IgD-negative memory B cell (primary cell): ENCODE data around the gene NMNAT2. TPM values are rescaled to one million over a fixed set of nuclear protein-coding genes. Genes with fewer than 3 reads are reported as not detected.
"Not testable (repeated sequence)": the region's sequence is repeated elsewhere in the genome, so short reads cannot be mapped to it uniquely, and the experiment has no call there.

Experiments used
- H3K27ac Mint-ChIP-seq, 3 donors: one replicate each; pipeline ENCODE4 v1.8.0; 2020 to 2022; ENCODE audit warnings: mild to moderate bottlenecking in 3 of 3, mixed read lengths in 3 of 3, moderate library complexity in 1 of 3
- H3K27me3 Mint-ChIP-seq: one replicate; pipeline ENCODE4 v1.8.0; 2021; ENCODE audit warnings: mixed read lengths
- H3K36me3 Mint-ChIP-seq: one replicate; pipeline ENCODE4 v1.8.0; 2020; ENCODE audit warnings: mild to moderate bottlenecking, mixed read lengths
- H3K4me1 Mint-ChIP-seq, 3 donors: one replicate each; pipeline ENCODE4 v1.8.0; 2020 to 2022; ENCODE audit warnings: mixed read lengths in 3 of 3, mild to moderate bottlenecking in 1 of 3
- H3K4me3 Mint-ChIP-seq, 4 donors: one replicate each; pipeline ENCODE4 v1.8.0; 2020 to 2022; ENCODE audit warnings: mild to moderate bottlenecking in 4 of 4, mixed read lengths in 4 of 4, moderate library complexity in 3 of 4
- H3K9me3 Mint-ChIP-seq, 3 donors: one replicate each; pipeline ENCODE4 v1.8.0; 2020 to 2021; ENCODE audit warnings: mixed read lengths in 3 of 3, mild to moderate bottlenecking in 1 of 3
- polyA plus RNA-seq: library from polyadenylated mRNA; unstranded; fragments of 300-500 nt; fragmentation: Illumina TruSeq; gene quantifications from one replicate; pipeline ENCODE4 v1.2.3, GENCODE V29; 2021

Gene NMNAT2
- polyA plus RNA-seq, 1 donor from 2014 or later: not detected

DNA sequence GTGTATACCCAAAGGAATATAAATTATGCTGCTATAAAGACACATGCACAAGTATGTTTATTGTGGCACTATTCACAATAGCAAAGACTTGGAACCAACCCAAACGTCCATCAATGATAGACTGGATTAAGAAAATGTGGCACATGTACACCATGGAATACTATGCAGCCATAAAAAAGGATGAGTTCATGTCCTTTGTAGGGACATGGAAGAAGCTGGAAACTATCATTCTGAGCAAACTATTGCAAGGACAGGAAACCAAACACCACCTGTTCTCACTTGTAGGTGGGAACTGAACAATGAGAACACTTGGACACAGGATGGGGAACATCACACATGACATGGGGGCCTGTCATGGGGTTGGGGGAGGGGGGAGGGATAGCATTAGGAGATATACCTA, 16.6 kb downstream of the NMNAT2 start:
- peaks cover 18% of the 10 kb centered on the region for H3K27me3 Mint-ChIP-seq
- not testable (repeated sequence) for H3K4me1 Mint-ChIP-seq, H3K36me3 Mint-ChIP-seq, H3K9me3 Mint-ChIP-seq, H3K27ac Mint-ChIP-seq, H3K4me3 Mint-ChIP-seq

- no peaks in the 10 kb centered on the region for H3K36me3 Mint-ChIP-seq
- no peaks in the 10 kb centered on the region for H3K4me1 Mint-ChIP-seq
- peaks cover 15% of the 10 kb centered on the region for H3K27me3 Mint-ChIP-seq
- H3K9me3 Mint-ChIP-seq: peaks cover 0 to 3% (median 0%) of the 10 kb centered on the region in 3 donors
- no peak overlapping the region for H3K27ac Mint-ChIP-seq
- no peak overlapping the region for H3K4me3 Mint-ChIP-seq
Measured at GRCh38 chr1:183394435-183394834, 23.7 kb downstream of the NMNAT2 start.

GRCh38 chr1:183391863-183392262, 26.3 kb downstream of the NMNAT2 start:
- H3K4me3 Mint-ChIP-seq: no peak overlapping the region
- H3K9me3 Mint-ChIP-seq: peaks cover 0 to 3% (median 0%) of the 10 kb centered on the region in 3 donors
- H3K36me3 Mint-ChIP-seq: no peaks in the 10 kb centered on the region
- no peak overlapping the region for H3K27ac Mint-ChIP-seq
- H3K4me1 Mint-ChIP-seq: no peaks in the 10 kb centered on the region
- peaks cover 19% of the 10 kb centered on the region for H3K27me3 Mint-ChIP-seq

GRCh38 chr1:183390561-183390960, 27.6 kb downstream of the NMNAT2 start:
- no peaks in the 10 kb centered on the region for H3K36me3 Mint-ChIP-seq
- H3K4me1 Mint-ChIP-seq: no peaks in the 10 kb centered on the region
- no peak overlapping the region for H3K4me3 Mint-ChIP-seq
- peaks cover 15% of the 10 kb centered on the region for H3K27me3 Mint-ChIP-seq
- H3K9me3 Mint-ChIP-seq: peaks cover 0 to 3% (median 0%) of the 10 kb centered on the region in 3 donors
- H3K27ac Mint-ChIP-seq: no peak overlapping the region

DNA sequence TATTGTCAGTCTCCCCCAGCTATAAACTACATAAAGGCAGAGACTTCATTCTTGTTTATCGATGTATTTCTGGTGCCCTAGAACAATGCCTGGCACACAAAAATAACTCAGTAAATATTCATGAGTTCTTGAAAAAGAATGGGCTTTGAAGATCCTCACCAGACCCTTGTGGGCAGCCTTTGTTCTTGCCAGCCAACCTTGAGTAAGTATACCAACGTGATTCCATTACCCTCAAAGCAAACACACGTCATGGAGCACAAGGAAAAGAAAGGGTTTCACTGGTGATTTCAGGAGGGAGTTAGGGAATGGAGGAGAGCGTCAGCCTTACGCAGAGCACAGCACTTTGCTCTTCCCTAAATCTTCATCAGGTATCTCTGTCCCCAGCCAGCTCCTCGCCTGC, 29.4 kb downstream of the NMNAT2 start:
- no peaks in the 10 kb centered on the region for H3K4me1 Mint-ChIP-seq
- peaks cover 5% of the 10 kb centered on the region for H3K27me3 Mint-ChIP-seq
- peaks cover 0 to 1% (median 0%) of the 10 kb centered on the region in 3 donors for H3K9me3 Mint-ChIP-seq
- no peak overlapping the region for H3K4me3 Mint-ChIP-seq
- H3K36me3 Mint-ChIP-seq: no peaks in the 10 kb centered on the region
- H3K27ac Mint-ChIP-seq: no peak overlapping the region

DNA sequence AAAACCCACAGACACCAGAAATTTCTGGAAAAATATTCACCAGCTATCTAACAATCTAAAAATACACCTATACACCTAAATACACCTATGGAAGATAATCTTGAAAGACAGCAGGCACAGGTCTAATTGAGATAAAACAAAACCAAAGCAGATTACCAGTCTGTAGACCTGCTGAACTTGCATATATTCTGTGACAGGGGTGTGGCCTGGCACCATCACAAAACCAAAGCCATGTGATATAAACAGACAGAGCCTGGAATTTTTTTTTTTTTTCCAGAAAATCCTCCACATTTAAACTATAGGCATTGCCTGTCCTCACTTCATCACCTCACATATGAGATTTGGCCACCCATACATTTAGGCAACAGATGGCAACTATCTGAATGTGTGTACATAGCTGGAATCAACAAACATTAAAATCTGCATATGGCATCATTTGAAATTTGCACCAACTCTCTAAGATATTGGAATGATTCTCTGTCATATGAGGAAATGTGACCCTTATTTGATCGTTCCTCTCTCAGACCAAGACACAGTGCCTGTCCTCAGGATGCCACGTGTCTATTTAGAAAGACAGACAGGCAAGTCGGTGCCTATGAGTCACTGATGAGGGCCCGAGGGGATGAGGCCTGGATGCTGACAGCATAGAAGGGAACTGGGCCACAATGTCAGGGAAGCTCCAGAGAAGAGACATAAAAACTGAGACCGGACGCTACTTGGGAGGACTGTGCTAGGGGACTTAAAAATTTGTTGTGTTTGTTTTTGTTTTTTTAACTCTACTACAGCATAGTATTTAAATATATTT, 32.6 kb downstream of the NMNAT2 start:
- H3K36me3 Mint-ChIP-seq: no peaks in the 10 kb centered on the region
- H3K9me3 Mint-ChIP-seq: peaks cover 0 to 3% (median 0%) of the 10 kb centered on the region in 3 donors
- no peaks in the 10 kb centered on the region for H3K4me1 Mint-ChIP-seq
- H3K4me3 Mint-ChIP-seq: no peak overlapping the region
- peaks cover 7% of the 10 kb centered on the region for H3K27me3 Mint-ChIP-seq
- H3K27ac Mint-ChIP-seq: no peak overlapping the region

GRCh38 chr1:183379951-183380350, 38.2 kb downstream of the NMNAT2 start:
- no peak overlapping the region for H3K27ac Mint-ChIP-seq
- H3K9me3 Mint-ChIP-seq: peaks cover 0 to 5% (median 4%) of the 10 kb centered on the region in 3 donors
- H3K36me3 Mint-ChIP-seq: no peaks in the 10 kb centered on the region
- no peaks in the 10 kb centered on the region for H3K4me1 Mint-ChIP-seq
- peaks cover 6% of the 10 kb centered on the region for H3K27me3 Mint-ChIP-seq
- no peak overlapping the region for H3K4me3 Mint-ChIP-seq

- Mint-ChIP-seq H3K27me3 (peaks cover 11% of the 10 kb centered on the region), H3K27ac (no peak overlapping the region)
Measured at GRCh38 chr1:183375381-183375780, 42.8 kb downstream of the NMNAT2 start.

DNA sequence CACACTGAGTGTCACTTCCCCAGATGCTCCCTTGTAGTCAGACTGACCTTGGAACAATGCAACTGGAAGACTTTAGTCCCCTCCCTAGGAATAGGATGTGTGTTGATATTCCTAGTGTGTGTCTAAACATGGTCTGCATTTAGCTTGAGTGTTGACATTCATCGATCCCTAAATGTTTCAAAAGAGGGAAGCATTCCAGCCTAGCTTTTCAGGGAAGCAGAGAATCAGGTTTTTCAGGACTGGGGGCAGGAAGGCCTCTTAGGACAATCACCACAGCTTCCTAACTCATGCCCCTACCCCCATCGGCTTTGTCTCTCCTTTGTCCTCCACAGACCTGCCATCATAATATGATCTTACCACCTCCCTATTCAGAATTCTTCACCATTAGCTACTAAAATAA, 43.4 kb downstream of the NMNAT2 start:
- H3K36me3 Mint-ChIP-seq: no peaks in the 10 kb centered on the region

More at GRCh38 chr1:183375381-183375780, 42.8 kb downstream of the NMNAT2 start:
- Mint-ChIP-seq H3K4me3 (no peak overlapping the region), H3K9me3 (peaks cover 0 to 4% (median 2%) of the 10 kb centered on the region in 3 donors), H3K36me3 (no peaks in the 10 kb centered on the region), H3K4me1 (no peaks in the 10 kb centered on the region)

GRCh38 chr1:183372586-183373230, 45.5 kb downstream of the NMNAT2 start:
- no peak overlapping the region for H3K4me3 Mint-ChIP-seq
- peaks cover 0 to 3% (median 2%) of the 10 kb centered on the region in 3 donors for H3K9me3 Mint-ChIP-seq
- H3K36me3 Mint-ChIP-seq: no peaks in the 10 kb centered on the region
- peaks cover 0 to 1% (median 0%) of the 10 kb centered on the region in 3 donors for H3K4me1 Mint-ChIP-seq
- H3K27me3 Mint-ChIP-seq: peaks cover 16% of the 10 kb centered on the region
- no peak overlapping the region for H3K27ac Mint-ChIP-seq

More for the DNA sequence above, 43.4 kb downstream of the NMNAT2 start:
- no peaks in the 10 kb centered on the region for H3K4me1 Mint-ChIP-seq
- H3K27ac Mint-ChIP-seq: no peak overlapping the region
- peaks cover 0 to 4% (median 2%) of the 10 kb centered on the region in 3 donors for H3K9me3 Mint-ChIP-seq
- no peak overlapping the region for H3K4me3 Mint-ChIP-seq
- H3K27me3 Mint-ChIP-seq: peaks cover 13% of the 10 kb centered on the region

DNA sequence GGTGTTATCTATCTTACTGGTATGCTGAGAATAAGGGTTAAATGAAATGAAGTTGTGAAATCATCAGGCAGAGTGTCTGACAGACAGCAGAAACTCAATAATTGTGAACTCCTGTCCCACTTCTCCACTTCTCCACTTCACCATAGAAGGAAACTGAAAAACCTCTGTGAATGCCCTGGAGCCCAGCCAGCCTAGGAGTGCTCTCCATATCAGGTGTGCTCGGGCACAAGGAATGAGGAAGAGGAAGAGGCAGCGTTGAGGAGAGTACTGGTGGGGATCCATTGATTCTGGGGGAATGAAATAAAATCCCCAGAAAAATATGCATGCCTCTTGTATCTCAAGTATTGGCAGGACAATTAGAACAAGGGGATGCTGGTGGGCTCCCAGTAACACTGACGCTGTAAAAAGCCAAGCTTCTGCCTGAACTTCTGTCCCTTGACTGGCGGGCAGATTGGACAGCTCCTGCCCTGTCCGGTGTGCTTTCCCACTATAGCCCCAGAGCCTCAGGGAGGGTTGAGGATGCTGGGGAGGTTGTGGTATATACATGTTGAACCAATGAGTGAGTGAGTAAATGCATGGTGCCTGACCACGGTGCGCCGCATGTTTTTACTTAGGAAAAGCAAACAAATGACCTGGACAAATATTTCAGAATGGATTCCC, 47.7 kb downstream of the NMNAT2 start:
- H3K4me1 Mint-ChIP-seq: peaks cover 0 to 1% (median 0%) of the 10 kb centered on the region in 3 donors
- H3K9me3 Mint-ChIP-seq: peaks cover 0 to 2% (median 0%) of the 10 kb centered on the region in 3 donors
- no peaks in the 10 kb centered on the region for H3K36me3 Mint-ChIP-seq
- H3K27me3 Mint-ChIP-seq: peaks cover 14% of the 10 kb centered on the region
- peak overlapping the region in 1 of 3 donors; percentile 8 for H3K27ac Mint-ChIP-seq
- no peak overlapping the region for H3K4me3 Mint-ChIP-seq

DNA sequence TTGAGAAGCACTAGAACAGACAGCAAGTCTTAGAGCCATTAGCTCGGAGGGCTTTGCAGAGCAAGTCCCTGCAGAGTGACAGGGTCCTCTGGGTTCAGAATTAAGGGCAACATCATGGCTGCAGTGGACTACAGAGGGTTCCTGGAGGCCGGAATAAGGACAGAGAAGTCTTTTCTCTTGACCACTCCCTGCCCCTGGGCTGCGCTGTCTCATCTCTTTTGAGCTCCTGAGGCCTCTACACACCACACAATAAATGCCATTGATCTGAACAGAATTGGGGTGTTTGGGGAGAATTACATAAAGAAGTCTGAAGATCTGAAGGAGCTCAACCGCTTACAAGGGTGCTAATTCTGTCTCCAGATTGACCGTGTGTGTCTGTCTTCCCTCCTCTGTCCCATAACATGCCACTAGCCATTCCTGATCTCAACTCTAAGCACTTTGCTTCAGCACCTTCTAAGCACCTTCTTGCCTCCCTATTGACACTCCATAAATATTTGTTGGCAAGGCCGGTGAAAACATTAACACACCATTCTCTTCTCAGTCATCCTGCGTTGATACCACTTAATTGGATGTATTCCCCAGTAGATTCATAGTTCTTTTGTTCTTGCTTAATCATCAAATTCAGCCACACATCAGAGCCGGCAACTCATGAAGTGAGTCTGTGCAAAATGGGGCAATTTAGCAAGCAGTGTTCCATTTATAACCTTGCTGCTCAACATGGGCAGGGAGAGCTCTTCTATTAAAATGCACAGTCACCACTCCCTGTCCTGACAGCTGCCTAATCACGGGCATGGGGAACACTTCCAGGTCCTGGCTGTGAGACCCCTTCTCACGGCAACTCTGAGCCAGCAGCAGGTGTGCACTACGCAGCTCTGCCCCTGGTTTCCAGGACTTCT, 49.7 kb downstream of the NMNAT2 start:
- no peak overlapping the region for H3K4me3 Mint-ChIP-seq
- H3K27ac Mint-ChIP-seq: no peak overlapping the region
- peaks cover 0 to 2% (median 0%) of the 10 kb centered on the region in 3 donors for H3K9me3 Mint-ChIP-seq
- H3K27me3 Mint-ChIP-seq: peaks cover 9% of the 10 kb centered on the region
- no peaks in the 10 kb centered on the region for H3K36me3 Mint-ChIP-seq
- H3K4me1 Mint-ChIP-seq: peaks cover 0 to 1% (median 0%) of the 10 kb centered on the region in 3 donors

DNA sequence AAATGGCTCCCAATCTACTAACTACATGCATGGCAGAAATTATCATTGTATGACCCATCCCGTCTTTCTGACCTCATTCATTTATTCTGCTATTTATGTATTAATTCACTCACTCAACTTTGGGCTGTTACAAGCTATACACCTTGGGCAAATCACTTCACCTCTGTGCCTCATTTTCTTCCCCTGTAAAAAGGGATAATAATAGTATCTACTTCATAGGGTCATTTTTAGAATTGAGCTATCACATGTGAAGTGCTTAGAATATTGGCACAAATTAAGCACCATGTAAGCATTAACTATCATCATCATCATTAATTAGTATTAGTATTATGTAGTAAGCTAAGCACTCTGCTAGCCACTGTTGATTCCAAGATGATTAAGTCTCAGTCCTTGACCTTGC, 52.1 kb downstream of the NMNAT2 start:
- no peak overlapping the region for H3K27ac Mint-ChIP-seq
- peaks cover 0 to 4% (median 0%) of the 10 kb centered on the region in 3 donors for H3K9me3 Mint-ChIP-seq
- H3K27me3 Mint-ChIP-seq: peaks cover 13% of the 10 kb centered on the region
- H3K4me3 Mint-ChIP-seq: no peak overlapping the region
- H3K4me1 Mint-ChIP-seq: peaks cover 0 to 1% (median 0%) of the 10 kb centered on the region in 3 donors
- H3K36me3 Mint-ChIP-seq: no peaks in the 10 kb centered on the region

DNA sequence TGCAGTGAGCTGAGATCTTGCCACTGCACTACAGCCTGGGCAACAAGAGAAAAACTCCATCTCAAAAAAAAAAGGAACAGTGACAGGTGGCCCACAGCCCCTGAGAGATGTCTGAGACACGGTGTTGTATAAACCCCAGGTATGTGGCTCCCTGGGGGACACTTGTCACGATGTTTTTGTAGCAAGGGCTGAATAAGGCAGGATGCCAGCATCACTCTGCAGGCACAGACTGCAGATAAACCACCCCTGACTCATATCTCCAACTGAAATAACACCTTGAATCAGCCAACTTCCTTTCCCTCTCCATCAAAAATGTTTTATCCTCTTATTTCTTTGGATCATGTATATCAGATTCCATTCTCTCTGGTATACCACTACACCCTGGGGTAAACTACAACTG, 52.5 kb downstream of the NMNAT2 start:
- peaks cover 13% of the 10 kb centered on the region for H3K27me3 Mint-ChIP-seq
- no peak overlapping the region for H3K27ac Mint-ChIP-seq
- H3K36me3 Mint-ChIP-seq: no peaks in the 10 kb centered on the region
- peaks cover 0 to 4% (median 0%) of the 10 kb centered on the region in 3 donors for H3K9me3 Mint-ChIP-seq
- no peak overlapping the region for H3K4me3 Mint-ChIP-seq
- H3K4me1 Mint-ChIP-seq: peaks cover 0 to 1% (median 0%) of the 10 kb centered on the region in 3 donors
